Measurements from ENCODE around the gene PTPRU. TPM values are rescaled to one million over a fixed set of nuclear protein-coding genes. Genes with fewer than 3 reads are reported as not detected.

The PTPRU gene
- total RNA-seq, 4 donors from 2014 or later = 12.9 to 17.9 (median 14.7) TPM

DNA sequence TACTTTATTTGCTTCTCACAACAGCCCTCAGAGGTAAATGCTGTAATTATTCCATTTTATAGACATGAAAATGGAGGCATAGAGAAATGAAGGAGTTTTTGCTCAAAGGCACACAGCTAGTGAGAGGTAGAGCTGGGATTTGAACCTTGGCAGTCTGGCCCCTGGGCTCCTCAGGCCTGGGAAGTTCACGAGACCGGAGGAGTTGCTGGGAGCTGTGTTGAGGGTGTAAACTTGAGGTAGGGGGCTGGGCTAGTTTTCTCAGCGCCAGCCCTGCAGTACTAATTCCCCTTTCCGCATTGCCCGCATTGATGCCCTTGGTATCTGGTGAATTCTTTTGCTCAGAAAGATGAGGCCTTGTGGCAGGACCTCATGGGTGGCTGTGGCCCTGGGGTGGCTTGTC lies 73.3 kb downstream of the PTPRU start:
- no peak for TF ChIP-seq CTCF (IDR thresholded peaks at IDR 0.05; ENCODE audit: low read depth)

GRCh38 chr1:29310616-29311180 lies 74.4 kb downstream of the PTPRU start:
- TF ChIP-seq CTCF (IDR thresholded peaks at IDR 0.05; ENCODE audit: low read depth) = no peak

DNA sequence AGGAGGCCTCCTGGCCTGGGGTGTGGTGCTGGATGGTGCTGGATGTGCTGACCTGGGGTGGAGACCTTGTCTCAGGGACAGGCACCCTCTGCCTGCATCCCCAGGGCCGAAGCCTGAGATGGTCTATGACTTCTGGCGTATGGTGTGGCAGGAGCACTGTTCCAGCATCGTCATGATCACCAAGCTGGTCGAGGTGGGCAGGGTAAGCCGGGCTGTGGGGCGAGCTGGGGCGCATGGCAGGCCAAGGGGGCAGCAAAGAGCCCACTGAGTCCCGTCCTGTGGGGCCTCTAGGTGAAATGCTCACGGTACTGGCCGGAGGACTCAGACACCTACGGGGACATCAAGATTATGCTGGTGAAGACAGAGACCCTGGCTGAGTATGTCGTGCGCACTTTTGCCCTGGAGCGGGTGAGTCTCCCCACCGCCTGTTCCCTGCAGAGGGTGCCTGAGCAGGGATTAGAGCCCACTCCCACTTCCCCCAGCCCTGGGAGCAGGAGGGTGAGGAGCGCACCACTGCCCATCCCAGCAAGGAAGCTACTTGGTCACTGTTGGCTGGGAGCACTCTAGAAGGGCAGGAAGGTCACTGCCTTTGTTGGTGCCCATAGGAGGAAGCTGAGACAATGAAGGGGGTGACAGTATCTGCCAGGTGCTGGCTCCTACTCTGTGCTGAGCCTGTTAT lies 75.2 kb downstream of the PTPRU start:
- no peak for TF ChIP-seq CTCF (IDR thresholded peaks at IDR 0.05; ENCODE audit: low read depth)

DNA sequence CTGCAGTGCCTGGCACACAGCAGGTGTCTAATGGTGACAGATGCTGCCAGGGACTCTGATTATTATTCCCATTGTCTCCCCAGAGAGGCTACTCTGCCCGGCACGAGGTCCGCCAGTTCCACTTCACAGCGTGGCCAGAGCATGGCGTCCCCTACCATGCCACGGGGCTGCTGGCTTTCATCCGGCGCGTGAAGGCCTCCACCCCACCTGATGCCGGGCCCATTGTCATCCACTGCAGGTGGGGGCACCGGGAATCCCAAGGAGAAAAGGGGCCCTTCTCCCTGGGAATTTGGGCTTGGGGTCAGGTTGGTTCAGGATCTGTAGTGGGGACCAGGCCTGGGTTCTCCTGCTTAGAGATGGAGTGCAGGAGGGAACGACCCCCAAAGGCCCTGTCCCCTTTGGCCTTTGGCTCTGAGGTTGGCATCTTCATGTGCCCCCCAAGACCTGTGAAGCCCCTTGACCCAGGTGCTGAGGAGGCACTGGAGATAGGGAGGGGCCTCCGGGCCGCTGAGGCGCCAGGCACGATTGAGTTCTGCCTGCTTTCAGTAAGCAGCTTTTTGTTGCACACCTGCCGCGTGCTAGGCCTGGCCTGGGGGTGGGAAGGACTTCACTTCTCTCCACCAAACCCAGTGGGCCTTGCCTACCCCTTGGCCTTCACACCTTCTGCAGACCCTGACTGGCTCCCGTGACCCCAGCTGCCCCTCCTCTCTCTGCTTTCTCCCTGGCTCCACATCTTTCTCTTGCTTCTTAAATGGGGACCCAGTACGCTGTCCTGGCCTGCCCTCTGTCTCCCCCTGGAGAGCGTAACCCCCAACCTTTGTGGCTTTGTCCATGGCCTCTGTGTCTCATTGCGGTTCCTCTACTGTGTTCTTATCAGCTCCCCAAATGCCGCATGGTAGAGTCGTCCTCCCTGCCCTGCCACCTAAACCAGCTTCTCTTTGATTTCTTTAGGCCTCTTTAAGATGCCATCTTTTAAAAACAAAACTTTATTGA lies 76.4 kb downstream of the PTPRU start:
- no peak for TF ChIP-seq CTCF (IDR thresholded peaks at IDR 0.05; ENCODE audit: low read depth)

DNA sequence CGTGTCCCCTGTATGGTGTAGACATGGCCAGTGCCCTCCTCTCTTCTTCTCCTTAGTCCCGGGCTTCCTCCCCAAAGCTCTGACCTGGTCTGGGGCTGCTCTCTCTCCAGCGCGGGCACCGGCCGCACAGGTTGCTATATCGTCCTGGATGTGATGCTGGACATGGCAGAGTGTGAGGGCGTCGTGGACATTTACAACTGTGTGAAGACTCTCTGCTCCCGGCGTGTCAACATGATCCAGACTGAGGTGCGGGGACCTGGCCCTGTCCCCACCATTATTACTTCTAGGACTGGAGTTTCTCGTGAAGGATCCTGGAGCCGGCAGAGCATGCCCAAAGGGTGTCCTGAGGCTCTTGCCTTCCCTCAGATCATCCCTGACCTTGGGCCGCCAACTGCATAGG lies 78.9 kb downstream of the PTPRU start:
- no peak for TF ChIP-seq CTCF (IDR thresholded peaks at IDR 0.05; ENCODE audit: low read depth)

- no peak for TF ChIP-seq CTCF (IDR thresholded peaks at IDR 0.05; ENCODE audit: low read depth)
Measured at GRCh38 chr1:29315876-29316275, 79.6 kb downstream of the PTPRU start.
